ENCODE results near the gene HAPLN3.

Gene HAPLN3

DNA sequence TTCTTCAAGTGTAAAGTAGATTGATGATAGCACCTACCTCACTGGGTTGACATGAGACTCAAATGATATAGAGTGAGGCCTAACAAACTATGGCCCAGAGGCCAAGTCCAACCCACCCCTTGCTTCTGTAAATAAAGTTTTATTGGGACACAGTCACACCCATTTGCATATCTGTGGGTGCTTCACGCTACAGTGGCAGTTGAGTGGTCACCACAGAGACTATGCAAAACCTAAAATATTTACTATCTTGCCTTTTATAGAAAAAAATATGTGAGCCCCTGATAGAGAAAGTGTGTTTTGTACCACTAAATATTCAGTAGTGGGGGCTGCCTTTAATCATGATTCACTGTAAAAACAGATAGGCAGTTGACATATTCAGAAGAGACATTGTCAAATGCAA, 54.1 kb downstream of the HAPLN3 start:
- no peak overlapping the region for H3K27ac Mint-ChIP-seq
- no peaks in the 10 kb centered on the region for H3K9me3 Mint-ChIP-seq
- no peak for ATAC-seq
- no peak overlapping the region for H3K4me3 Mint-ChIP-seq
- peaks cover 6% of the 10 kb centered on the region for H3K4me1 Mint-ChIP-seq
- peaks cover 15% of the 10 kb centered on the region for H3K27me3 Mint-ChIP-seq
- H3K36me3 Mint-ChIP-seq = no peaks in the 10 kb centered on the region

- peaks cover 15% of the 10 kb centered on the region for H3K27me3 Mint-ChIP-seq
- no peak overlapping the region for H3K27ac Mint-ChIP-seq
- no peak overlapping the region for H3K4me3 Mint-ChIP-seq
- H3K36me3 Mint-ChIP-seq = no peaks in the 10 kb centered on the region
- no peaks in the 10 kb centered on the region for H3K9me3 Mint-ChIP-seq
- no peak for ATAC-seq
- H3K4me1 Mint-ChIP-seq = peaks cover 4% of the 10 kb centered on the region
These were observed 55.4 kb downstream of the HAPLN3 start for GRCh38 chr15:88839961-88840360.

GRCh38 chr15:88839146-88839545, 56.2 kb downstream of the HAPLN3 start:
- Mint-ChIP-seq H3K36me3 (no peaks in the 10 kb centered on the region), H3K27me3 (peaks cover 15% of the 10 kb centered on the region), H3K4me3 (no peak overlapping the region), H3K4me1 (peaks cover 4% of the 10 kb centered on the region), H3K9me3 (no peaks in the 10 kb centered on the region), H3K27ac (no peak overlapping the region)
- ATAC-seq = no peak

DNA sequence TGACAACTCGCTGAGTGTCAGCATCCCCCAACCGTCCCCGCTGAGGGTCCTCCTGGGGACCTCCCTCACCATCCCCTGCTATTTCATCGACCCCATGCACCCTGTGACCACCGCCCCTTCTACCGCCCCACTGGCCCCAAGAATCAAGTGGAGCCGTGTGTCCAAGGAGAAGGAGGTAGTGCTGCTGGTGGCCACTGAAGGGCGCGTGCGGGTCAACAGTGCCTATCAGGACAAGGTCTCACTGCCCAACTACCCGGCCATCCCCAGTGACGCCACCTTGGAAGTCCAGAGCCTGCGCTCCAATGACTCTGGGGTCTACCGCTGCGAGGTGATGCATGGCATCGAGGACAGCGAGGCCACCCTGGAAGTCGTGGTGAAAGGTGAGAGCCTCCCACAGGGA, 56.7 kb downstream of the HAPLN3 start:
- no peak for ATAC-seq
- H3K4me1 Mint-ChIP-seq = peaks cover 6% of the 10 kb centered on the region

GRCh38 chr15:88835646-88836045, 59.7 kb downstream of the HAPLN3 start:
- no peak overlapping the region for H3K4me3 Mint-ChIP-seq
- H3K27me3 Mint-ChIP-seq = peaks cover 15% of the 10 kb centered on the region
- H3K9me3 Mint-ChIP-seq = no peaks in the 10 kb centered on the region
- H3K36me3 Mint-ChIP-seq = no peaks in the 10 kb centered on the region
- H3K27ac Mint-ChIP-seq = no peak overlapping the region
- H3K4me1 Mint-ChIP-seq = peaks cover 6% of the 10 kb centered on the region
- no peak for ATAC-seq

More for the DNA sequence above, 56.7 kb downstream of the HAPLN3 start:
- Mint-ChIP-seq H3K27me3 (peaks cover 15% of the 10 kb centered on the region), H3K27ac (no peak overlapping the region), H3K36me3 (no peaks in the 10 kb centered on the region), H3K9me3 (no peaks in the 10 kb centered on the region), H3K4me3 (no peak overlapping the region)

- no peaks in the 10 kb centered on the region for H3K9me3 Mint-ChIP-seq
- no peak for ATAC-seq
- H3K36me3 Mint-ChIP-seq = no peaks in the 10 kb centered on the region
- no peak overlapping the region for H3K4me3 Mint-ChIP-seq
- peaks cover 15% of the 10 kb centered on the region for H3K27me3 Mint-ChIP-seq
- no peak overlapping the region for H3K27ac Mint-ChIP-seq
- H3K4me1 Mint-ChIP-seq = peaks cover 6% of the 10 kb centered on the region
These were observed 60.2 kb downstream of the HAPLN3 start for GRCh38 chr15:88835119-88835518.

DNA sequence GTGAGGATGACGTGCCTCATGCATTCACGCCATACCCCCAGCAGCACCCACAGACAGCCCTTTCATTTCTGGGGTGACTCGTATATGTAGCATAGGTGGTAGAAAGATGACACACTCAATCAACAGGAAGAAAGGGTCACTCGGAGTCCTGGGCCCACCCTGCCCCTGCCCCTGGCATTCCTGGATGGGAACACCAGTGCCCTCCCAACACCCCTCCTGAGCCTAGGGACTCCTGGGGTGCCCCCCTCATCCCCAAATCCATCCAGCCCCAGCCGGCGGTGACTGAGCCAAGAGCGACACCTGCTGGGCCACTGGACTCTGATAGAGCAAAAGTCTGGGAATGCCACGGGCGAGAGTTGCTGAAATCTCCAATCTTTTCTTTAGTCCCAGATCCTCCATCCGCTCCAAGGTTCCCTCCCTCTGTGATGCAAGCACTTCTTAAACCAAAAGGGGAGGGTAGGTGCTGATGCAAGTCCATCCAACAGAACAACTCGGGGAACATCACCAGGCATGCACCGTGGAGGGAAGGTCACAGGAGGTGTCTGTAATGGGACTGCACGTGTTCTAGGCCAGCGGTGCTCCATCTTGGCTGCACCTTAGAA, 61.0 kb downstream of the HAPLN3 start:
- Mint-ChIP-seq H3K9me3 (no peaks in the 10 kb centered on the region), H3K4me1 (peaks cover 6% of the 10 kb centered on the region), H3K27ac (no peak overlapping the region), H3K36me3 (no peaks in the 10 kb centered on the region), H3K27me3 (peaks cover 10% of the 10 kb centered on the region), H3K4me3 (no peak overlapping the region)
- ATAC-seq = peak; percentile 40

- H3K36me3 Mint-ChIP-seq = no peaks in the 10 kb centered on the region
- peaks cover 4% of the 10 kb centered on the region for H3K27me3 Mint-ChIP-seq
- no peak overlapping the region for H3K4me3 Mint-ChIP-seq
- ATAC-seq = no peak
- H3K4me1 Mint-ChIP-seq = peaks cover 6% of the 10 kb centered on the region
- H3K9me3 Mint-ChIP-seq = no peaks in the 10 kb centered on the region
- H3K27ac Mint-ChIP-seq = no peak overlapping the region
These were observed 61.6 kb downstream of the HAPLN3 start for GRCh38 chr15:88833731-88834100.

GRCh38 chr15:88832820-88833730, 62.3 kb downstream of the HAPLN3 start:
- Mint-ChIP-seq H3K27ac (no peak overlapping the region), H3K36me3 (no peaks in the 10 kb centered on the region)
- no peak for ATAC-seq

DNA sequence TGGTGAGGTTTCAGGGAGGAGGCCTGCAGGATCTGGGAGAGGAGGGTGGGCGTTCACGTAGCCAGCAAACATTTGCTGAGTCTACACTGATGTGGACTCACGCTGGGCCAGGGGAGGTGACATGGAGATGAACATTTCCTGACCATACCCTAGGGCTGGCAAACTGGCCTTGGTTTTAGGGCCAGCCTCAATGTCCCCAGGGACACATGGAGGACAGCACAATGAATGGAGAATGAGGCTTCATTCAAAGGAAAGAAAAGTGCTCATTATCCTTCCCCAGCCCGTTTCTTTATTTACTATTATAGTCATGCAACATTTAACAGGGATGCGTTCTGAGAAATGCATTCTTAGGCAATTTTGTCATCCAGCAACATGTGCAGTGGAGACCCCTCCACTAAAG, 65.3 kb downstream of the HAPLN3 start:
- H3K4me1 Mint-ChIP-seq = peaks cover 6% of the 10 kb centered on the region
- H3K4me3 Mint-ChIP-seq = no peak overlapping the region
- ATAC-seq = no peak
- H3K27ac Mint-ChIP-seq = no peak overlapping the region
- H3K27me3 Mint-ChIP-seq = peaks cover 9% of the 10 kb centered on the region
- H3K36me3 Mint-ChIP-seq = no peaks in the 10 kb centered on the region
- no peaks in the 10 kb centered on the region for H3K9me3 Mint-ChIP-seq

More at GRCh38 chr15:88832820-88833730, 62.3 kb downstream of the HAPLN3 start:
- no peaks in the 10 kb centered on the region for H3K27me3 Mint-ChIP-seq
- no peaks in the 10 kb centered on the region for H3K9me3 Mint-ChIP-seq
- H3K4me3 Mint-ChIP-seq = no peak overlapping the region
- peaks cover 6% of the 10 kb centered on the region for H3K4me1 Mint-ChIP-seq

DNA sequence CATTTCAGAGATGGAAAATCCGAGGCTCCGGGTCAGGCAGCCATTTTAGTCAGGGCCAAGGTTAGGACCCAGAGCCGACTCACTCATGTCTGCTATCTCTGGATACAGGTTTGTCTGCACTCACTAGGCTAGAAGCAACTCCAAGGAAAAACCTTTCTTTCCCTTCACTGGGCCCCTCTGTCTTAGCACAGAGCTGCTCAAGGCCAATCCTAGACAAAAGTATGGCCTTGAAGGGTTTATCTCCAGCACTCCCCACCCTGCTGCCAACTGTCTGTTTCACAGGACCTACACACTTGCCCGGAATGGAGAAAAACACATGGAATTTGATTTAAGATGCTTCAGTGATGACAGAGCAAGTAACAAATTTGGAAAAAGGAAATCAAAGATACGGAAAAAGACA, 66.6 kb downstream of the HAPLN3 start:
- no peaks in the 10 kb centered on the region for H3K36me3 Mint-ChIP-seq
- H3K4me3 Mint-ChIP-seq = no peak overlapping the region
- H3K27ac Mint-ChIP-seq = no peak overlapping the region
- no peaks in the 10 kb centered on the region for H3K4me1 Mint-ChIP-seq
- no peaks in the 10 kb centered on the region for H3K9me3 Mint-ChIP-seq
- ATAC-seq = no peak
- peaks cover 9% of the 10 kb centered on the region for H3K27me3 Mint-ChIP-seq
